OCI-LY3 (cell line): ENCODE results near the gene LRCH3.

Source experiments
- H2AFZ ChIP-seq: fragments of 200-600, 300-600 bp; shearing (Covaris generic); 2 replicates; pipeline ENCODE4 v1.6.0; 2014; ENCODE audit warnings: antibody characterized with exemption, low read depth, low read length
- H3K27ac ChIP-seq: fragments of 200-600, 300-600 bp; sonication (generic); 2 replicates; pipeline ENCODE4 v1.5.1; 2014; ENCODE audit warnings: mild to moderate bottlenecking, low read length, moderate library complexity, mixed read lengths
- H3K27me3 ChIP-seq: fragments of 200-600, 300-600 bp; sonication (generic); 2 replicates; pipeline ENCODE4 v1.6.1; 2014; ENCODE audit warnings: low read depth, low read length, mixed read lengths
- H3K36me3 ChIP-seq: fragments of 200-600, 300-600 bp; sonication (generic); replicated peaks from 2 replicates; pipeline ENCODE3; 2014; ENCODE audit warnings: low read depth, low read length, mixed read lengths
- H3K4me1 ChIP-seq: fragments of 300-600, 200-600 bp; sonication (generic); 2 replicates; pipeline ENCODE4 v1.6.1; 2014; ENCODE audit warnings: low read length, mixed read lengths
- H3K4me2 ChIP-seq: fragments of 200-600, 300-600 bp; sonication (generic); 2 replicates; pipeline ENCODE4 v1.6.1; 2014; ENCODE audit warnings: low read length, mixed read lengths
- H3K4me3 ChIP-seq: fragments of 300-600, 200-600 bp; sonication (generic); 2 replicates; pipeline ENCODE4 v1.5.1; 2014; ENCODE audit warnings: antibody characterized with exemption, mild to moderate bottlenecking, low read length, moderate library complexity
- H3K79me2 ChIP-seq: fragments of 300-600, 200-600 bp; shearing (Covaris generic); 2 replicates; pipeline ENCODE4 v1.6.1; 2014; ENCODE audit warnings: mild to moderate bottlenecking, low read length, mixed read lengths
- H3K9ac ChIP-seq: fragments of 300-600, 200-600 bp; shearing (Covaris generic); 2 replicates; pipeline ENCODE4 v1.6.0; 2014; ENCODE audit warnings: mild to moderate bottlenecking, low read length, moderate library complexity
- H3K9me3 ChIP-seq: fragments of 200-600, 300-600 bp; shearing (Covaris generic); 2 replicates; pipeline ENCODE4 v1.6.1; 2014; ENCODE audit warnings: low read length, mixed read lengths; ENCODE audit not compliant: insufficient read depth
- H4K20me1 ChIP-seq: fragments of 200-600, 300-600 bp; sonication (generic); 2 replicates; pipeline ENCODE4 v1.6.1; 2016; ENCODE audit warnings: low read length, mixed read lengths; ENCODE audit not compliant: insufficient read depth
- CTCF ChIP-seq: fragments of 200-600, 300-600 bp; sonication (generic); IDR thresholded peaks from 2 replicates; pipeline ENCODE4 v1.5.1; 2014; ENCODE audit warnings: antibody characterized with exemption, low read length, low read depth
- EZH2phosphoT487 ChIP-seq: fragments of 200-600 bp; shearing (Covaris generic); IDR thresholded peaks from 2 replicates; pipeline ENCODE4 v1.6.1; 2018; ENCODE audit warnings: antibody characterized with exemption, mixed run types, low read depth

Gene LRCH3

DNA sequence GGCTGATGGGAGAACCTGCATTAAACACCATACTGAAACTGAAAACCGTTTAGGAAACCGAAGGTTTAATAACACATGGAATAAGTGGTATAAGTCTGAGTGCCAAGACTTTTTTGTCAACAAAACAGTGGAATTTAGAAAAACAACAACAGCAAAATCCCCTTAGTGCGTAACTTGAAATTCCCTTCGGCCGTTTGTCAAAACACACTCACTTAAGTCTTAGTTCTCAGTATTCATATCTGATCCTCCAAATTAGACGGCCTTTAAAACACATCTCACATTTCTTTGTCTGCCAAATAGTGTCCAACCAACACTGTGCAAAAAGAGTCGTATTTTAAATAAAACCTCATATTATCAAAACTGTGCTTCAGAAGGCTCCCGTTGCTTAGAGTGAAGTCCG lies 64.5 kb downstream of the LRCH3 start:
- Histone ChIP-seq H4K20me1 (peaks cover 5% of the 10 kb centered on the region; the same call in 1 of the 2 replicates), H3K4me3 (no peak overlapping the region), H3K36me3 (peaks cover 50% of the 10 kb centered on the region), H3K79me2 (no peaks in the 10 kb centered on the region), H3K27ac (no peak overlapping the region), H3K9ac (no peak overlapping the region), H2AFZ (no peak overlapping the region), H3K4me2 (no peak overlapping the region), H3K9me3 (no peaks in the 10 kb centered on the region), H3K27me3 (no peaks in the 10 kb centered on the region), H3K4me1 (peaks cover 14% of the 10 kb centered on the region)
- TF ChIP-seq CTCF = no peak
- no peak for TF ChIP-seq EZH2phosphoT487

GRCh38 chr3:197856199-197856816 lies 65.3 kb downstream of the LRCH3 start:
- H3K9ac ChIP-seq = no peak overlapping the region
- H3K27me3 ChIP-seq = no peaks in the 10 kb centered on the region
- H3K79me2 ChIP-seq = no peaks in the 10 kb centered on the region
- no peak for TF ChIP-seq EZH2phosphoT487
- TF ChIP-seq CTCF = no peak
- H3K4me2 ChIP-seq = no peak overlapping the region
- H3K27ac ChIP-seq = no peak overlapping the region
- H3K4me3 ChIP-seq = no peak overlapping the region
- no peak overlapping the region for H2AFZ ChIP-seq
- H3K4me1 ChIP-seq = peaks cover 14% of the 10 kb centered on the region
- no peaks in the 10 kb centered on the region for H3K9me3 ChIP-seq
- H3K36me3 ChIP-seq = peaks cover 46% of the 10 kb centered on the region
- H4K20me1 ChIP-seq = peaks cover 5% of the 10 kb centered on the region; the same call in 1 of the 2 replicates

GRCh38 chr3:197858133-197858532 lies 67.1 kb downstream of the LRCH3 start:
- H3K9ac ChIP-seq = no peak overlapping the region
- peaks cover 14% of the 10 kb centered on the region for H3K4me1 ChIP-seq
- no peaks in the 10 kb centered on the region for H3K27me3 ChIP-seq
- peak overlapping the region; percentile 31 for H3K4me2 ChIP-seq
- no peaks in the 10 kb centered on the region for H3K9me3 ChIP-seq
- H3K4me3 ChIP-seq = no peak overlapping the region
- H2AFZ ChIP-seq = no peak overlapping the region
- no peaks in the 10 kb centered on the region for H3K79me2 ChIP-seq
- peaks cover 5% of the 10 kb centered on the region; the same call in 1 of the 2 replicates for H4K20me1 ChIP-seq
- no peak for TF ChIP-seq EZH2phosphoT487
- TF ChIP-seq CTCF = no peak
- peaks cover 34% of the 10 kb centered on the region for H3K36me3 ChIP-seq
- H3K27ac ChIP-seq = no peak overlapping the region

- peaks cover 34% of the 10 kb centered on the region for H3K36me3 ChIP-seq
- H3K79me2 ChIP-seq = no peaks in the 10 kb centered on the region
- TF ChIP-seq EZH2phosphoT487 (no peak), CTCF (no peak)
- H3K4me2 ChIP-seq = peak overlapping the region; percentile 31
- no peak overlapping the region for H3K27ac ChIP-seq
- H3K4me3 ChIP-seq = no peak overlapping the region
- H4K20me1 ChIP-seq = peaks cover 5% of the 10 kb centered on the region; the same call in 1 of the 2 replicates
- H2AFZ ChIP-seq = no peak overlapping the region
- H3K9me3 ChIP-seq = no peaks in the 10 kb centered on the region
- H3K4me1 ChIP-seq = peaks cover 14% of the 10 kb centered on the region
- no peak overlapping the region for H3K9ac ChIP-seq
- no peaks in the 10 kb centered on the region for H3K27me3 ChIP-seq
Measured at GRCh38 chr3:197858598-197858997, 67.5 kb downstream of the LRCH3 start.
